Endothelial cell of hepatic sinusoid (primary cell): ENCODE results near the gene ARSJ.
"Not testable (repeated sequence)": the region's sequence is repeated elsewhere in the genome, so short reads cannot be mapped to it uniquely, and the experiment has no call there.

Experiments
- in situ Hi-C: cut with HindIII; loops from 2 replicates; pipeline ENCODE4 v1.10.0; 2017; ENCODE audit warnings: low sequenced_read_pairs

ARSJ gene

GRCh38 chr4:113959539-113959937, 19.9 kb downstream of the ARSJ start:
- in situ Hi-C loops = no loop called here

- in situ Hi-C loops = no loop called here
Measured at GRCh38 chr4:113958766-113959538, 20.5 kb downstream of the ARSJ start.

- in situ Hi-C loops = no loop called here
Measured at GRCh38 chr4:113957956-113958355, 21.5 kb downstream of the ARSJ start.

GRCh38 chr4:113955948-113956347, 23.5 kb downstream of the ARSJ start:
- in situ Hi-C loops = no loop called here

- in situ Hi-C loops = no loop called here
Measured at GRCh38 chr4:113955411-113955810, 24.0 kb downstream of the ARSJ start.

GRCh38 chr4:113953888-113954287, 25.6 kb downstream of the ARSJ start:
- in situ Hi-C loops = no loop called here

GRCh38 chr4:113952452-113953029, 26.9 kb downstream of the ARSJ start:
- in situ Hi-C loops = no loop called here

- in situ Hi-C loops = no loop called here
Measured at GRCh38 chr4:113951263-113951662, 28.2 kb downstream of the ARSJ start.

- in situ Hi-C loops = no loop called here
Measured at GRCh38 chr4:113950207-113950606, 29.2 kb downstream of the ARSJ start.

- in situ Hi-C loops = no loop called here
Measured at GRCh38 chr4:113947484-113947883, 32.0 kb downstream of the ARSJ start.

GRCh38 chr4:113945906-113946305, 33.5 kb downstream of the ARSJ start:
- in situ Hi-C loops = no loop called here

GRCh38 chr4:113943863-113944262, 35.6 kb downstream of the ARSJ start:
- in situ Hi-C loops = no loop called here

GRCh38 chr4:113943085-113943484, 36.4 kb downstream of the ARSJ start:
- in situ Hi-C loops = no loop called here

GRCh38 chr4:113941836-113942235, 37.6 kb downstream of the ARSJ start:
- in situ Hi-C loops = no loop called here

- in situ Hi-C loops = not testable (repeated sequence)
Measured at GRCh38 chr4:113940103-113940502, 39.3 kb downstream of the ARSJ start.

- in situ Hi-C loops = no loop called here
Measured at GRCh38 chr4:113935190-113935589, 44.3 kb downstream of the ARSJ start.

GRCh38 chr4:113924706-113925105, 54.7 kb downstream of the ARSJ start:
- in situ Hi-C loops = not testable (repeated sequence)

GRCh38 chr4:113921089-113921794, 58.2 kb downstream of the ARSJ start:
- in situ Hi-C loops = no loop called here

- in situ Hi-C loops = no loop called here
Measured at GRCh38 chr4:113919611-113920010, 59.8 kb downstream of the ARSJ start.

- in situ Hi-C loops = no loop called here
Measured at GRCh38 chr4:113919145-113919544, 60.3 kb downstream of the ARSJ start.

- in situ Hi-C loops = no loop called here
Measured at GRCh38 chr4:113908829-113909228, 70.6 kb downstream of the ARSJ start.

GRCh38 chr4:113907559-113907958, 71.9 kb downstream of the ARSJ start:
- in situ Hi-C loops = no loop called here
